Panc1 (cell line): Measurements from ENCODE around the gene FBXL4. TPM values are rescaled to one million over a fixed set of nuclear protein-coding genes. Genes with fewer than 3 reads are reported as not detected.

Source experiments
- ATAC-seq: fragments of 200-7000 bp; cut with Tn5 transposase; 2 replicates; pipeline ENCODE4 v1.9.1; 2020; ENCODE audit warnings: mild to moderate bottlenecking, moderate library complexity
- BruUV-seq: library from RNA; stranded (reverse); fragments of 400-500 nt; replicated peaks from 2 replicates; lab custom pipeline; 2021; lab: Mats Ljungman, UMichigan
- CTCF ChIA-PET: fragments of 300-600 bp; sonication (Branson Sonifier 250); formaldehyde crosslinking; loops from one replicate; lab custom pipeline; 2022; ENCODE audit warnings: antibody characterized with exemption; lab: Charles Lee
- POLR2A ChIA-PET: fragments of 300-600 bp; sonication (Branson Sonifier 250); formaldehyde crosslinking; loops from one replicate; lab custom pipeline; 2022; ENCODE audit warnings: antibody characterized with exemption; lab: Charles Lee
- DNase-seq: peaks from one replicate; pipeline ENCODE4 v3.0.0-alpha.2; 2010; ENCODE audit warnings: low read depth, low spot score
- H3K27ac ChIP-seq: 2 replicates; pipeline ENCODE4 v1.5.1; 2011; ENCODE audit warnings: mild to moderate bottlenecking, low read length, inconsistent platforms
- H3K27me3 ChIP-seq: fragments of 200-500 bp; sonication (Bioruptor generic); 2 replicates; pipeline ENCODE4 v1.6.0; 2014; ENCODE audit warnings: low read length, inconsistent platforms; ENCODE audit not compliant: control insufficient read depth, insufficient read depth
- H3K36me3 ChIP-seq: fragments of 200-500 bp; sonication (Bioruptor generic); 2 replicates; pipeline ENCODE4 v1.5.1; 2014; ENCODE audit warnings: inconsistent platforms, mild to moderate bottlenecking, low read length, moderate library complexity; ENCODE audit not compliant: control insufficient read depth, insufficient read depth
- H3K4me1 ChIP-seq: 2 replicates; pipeline ENCODE4 v1.5.1; 2011; ENCODE audit warnings: inconsistent platforms, mild to moderate bottlenecking, low read length, moderate library complexity; ENCODE audit not compliant: control insufficient read depth, insufficient read depth
- H3K4me3 ChIP-seq, 2 experiments: 2 replicates each; pipeline ENCODE4 v1.5.1; 2011 to 2012; ENCODE audit warnings: low read depth in 2 of 2, low read length in 2 of 2, mild to moderate bottlenecking in 2 of 2, inconsistent platforms in 1 of 2, moderate library complexity in 1 of 2
- H3K9me3 ChIP-seq: fragments of 200-500 bp; sonication (Bioruptor generic); 2 replicates; pipeline ENCODE4 v1.5.1; 2014; ENCODE audit warnings: low read depth, mild to moderate bottlenecking, inconsistent platforms, low read length, moderate library complexity; ENCODE audit not compliant: control insufficient read depth, insufficient read depth
- CTCF ChIP-seq: fragments of 450-650 bp; IDR thresholded peaks from 2 replicates; pipeline ENCODE4 v1.5.1; 2017; ENCODE audit warnings: mild to moderate bottlenecking
- POLR2AphosphoS5 ChIP-seq: IDR thresholded peaks from 2 replicates; pipeline ENCODE4 v1.6.1; 2012; ENCODE audit warnings: mild to moderate bottlenecking, low read depth, low read length, moderate library complexity
- REST ChIP-seq, 2 experiments: IDR thresholded peaks; 2 replicates each; pipeline ENCODE4 v1.6.1; 2011 to 2012; ENCODE audit warnings: low read depth in 2 of 2, control low read depth in 1 of 2, low read length in 1 of 2, mild to moderate bottlenecking in 1 of 2, moderate library complexity in 1 of 2; ENCODE audit not compliant: insufficient read depth in 1 of 2
- SIN3A ChIP-seq: IDR thresholded peaks from 2 replicates; pipeline ENCODE4 v1.6.1; 2012; ENCODE audit warnings: low read depth, mild to moderate bottlenecking, low read length, moderate library complexity, borderline replicate concordance; ENCODE audit not compliant: insufficient read depth
- TCF7L2 ChIP-seq: IDR thresholded peaks from 2 replicates; pipeline ENCODE4 v1.6.1; 2011; ENCODE audit warnings: mild to moderate bottlenecking, low read depth, low read length, inconsistent platforms
- in situ Hi-C: cut with HindIII; loops from 2 replicates; pipeline ENCODE4 v1.10.0; 2016; ENCODE audit warnings: low sequenced_read_pairs, low pct_unique_long_range_greater_than_20kb
- intact Hi-C: fragments of 100-400 bp; cut with micrococcal nuclease; formaldehyde crosslinking; loops from one replicate; pipeline ENCODE4 v1.10.0; 2022; ENCODE audit not compliant: unreplicated experiment
- total RNA-seq: library from RNA; stranded (reverse); gene quantifications from one replicate; pipeline ENCODE4 v1.2.1, GENCODE V29; 2021; ENCODE audit not compliant: unreplicated experiment

The FBXL4 gene
- total RNA-seq, 1 experiment from 2014 or later = 11.5 TPM

- TF ChIP-seq REST (IDR thresholded peaks at IDR 0.05; ENCODE audit: insufficient read depth in 1 of 2, low read depth in 2 of 2, low read length in 1 of 2) = no peak
- no peak for TF ChIP-seq TCF7L2
- no peak for TF ChIP-seq CTCF
- no peak for TF ChIP-seq SIN3A
- no peak for TF ChIP-seq POLR2AphosphoS5
- Histone ChIP-seq H3K4me3 (no peak overlapping the region), H3K9me3 (no peaks in the 10 kb centered on the region), H3K27ac (no peak overlapping the region), H3K27me3 (no peaks in the 10 kb centered on the region), H3K36me3 (no peaks in the 10 kb centered on the region; the same call in 1 of the 2 replicates), H3K4me1 (no peaks in the 10 kb centered on the region)
- POLR2A ChIA-PET = no interaction called here
- CTCF ChIA-PET = no interaction called here
- intact Hi-C loops (no loop called here), in situ Hi-C loops (no loop called here)
- DNase-seq (no peak), ATAC-seq (no peak)
- BruUV-seq = no TSS peak
Observed at GRCh38 chr6:98932381-98932780, 15.4 kb downstream of the FBXL4 start.

- CTCF ChIA-PET = no interaction called here
- POLR2A ChIA-PET = no interaction called here
Observed at GRCh38 chr6:98931696-98932095, 16.1 kb downstream of the FBXL4 start.

More at GRCh38 chr6:98931696-98932095, 16.1 kb downstream of the FBXL4 start:
- TF ChIP-seq POLR2AphosphoS5 (no peak), CTCF (no peak), TCF7L2 (no peak), SIN3A (no peak), REST (IDR thresholded peaks at IDR 0.05; ENCODE audit: insufficient read depth in 1 of 2, low read depth in 2 of 2, low read length in 1 of 2) (no peak)
- DNase-seq (no peak), ATAC-seq (no peak)
- no peaks in the 10 kb centered on the region; the same call in 1 of the 2 replicates for H3K36me3 ChIP-seq
- intact Hi-C loops (no loop called here), in situ Hi-C loops (no loop called here)
- H3K9me3 ChIP-seq = no peaks in the 10 kb centered on the region
- BruUV-seq = no TSS peak
- H3K4me1 ChIP-seq = no peaks in the 10 kb centered on the region
- no peak overlapping the region for H3K27ac ChIP-seq
- H3K27me3 ChIP-seq = no peaks in the 10 kb centered on the region
- H3K4me3 ChIP-seq = no peak overlapping the region
